ENCODE results near the gene ZNF513.

The ZNF513 gene

DNA sequence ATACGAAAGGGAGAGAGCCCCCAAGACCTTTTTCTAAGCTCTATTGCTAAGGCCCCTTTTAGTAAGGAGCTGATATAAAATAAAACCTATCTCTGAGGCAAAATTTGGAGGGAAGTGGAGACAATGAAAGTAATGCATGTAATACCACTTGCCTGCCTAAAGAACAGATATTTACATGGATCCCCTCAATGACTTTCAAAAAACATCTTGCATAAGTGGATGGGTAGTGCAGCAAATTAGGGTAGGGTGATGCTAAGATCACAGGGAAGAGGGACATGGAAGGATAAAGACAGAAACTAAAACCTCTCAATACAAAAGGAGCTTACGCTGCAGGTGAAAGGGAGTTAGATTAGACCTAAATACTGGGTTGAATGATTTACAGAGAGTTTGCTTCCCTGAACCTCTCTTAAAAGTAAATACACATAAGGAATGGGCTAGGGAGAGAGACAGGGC lies 1.1 kb downstream of the ZNF513 start:
- peak overlapping the region; percentile 81 to 96 for H3K27ac ChIP-seq
- TF ChIP-seq, protein P1, sequence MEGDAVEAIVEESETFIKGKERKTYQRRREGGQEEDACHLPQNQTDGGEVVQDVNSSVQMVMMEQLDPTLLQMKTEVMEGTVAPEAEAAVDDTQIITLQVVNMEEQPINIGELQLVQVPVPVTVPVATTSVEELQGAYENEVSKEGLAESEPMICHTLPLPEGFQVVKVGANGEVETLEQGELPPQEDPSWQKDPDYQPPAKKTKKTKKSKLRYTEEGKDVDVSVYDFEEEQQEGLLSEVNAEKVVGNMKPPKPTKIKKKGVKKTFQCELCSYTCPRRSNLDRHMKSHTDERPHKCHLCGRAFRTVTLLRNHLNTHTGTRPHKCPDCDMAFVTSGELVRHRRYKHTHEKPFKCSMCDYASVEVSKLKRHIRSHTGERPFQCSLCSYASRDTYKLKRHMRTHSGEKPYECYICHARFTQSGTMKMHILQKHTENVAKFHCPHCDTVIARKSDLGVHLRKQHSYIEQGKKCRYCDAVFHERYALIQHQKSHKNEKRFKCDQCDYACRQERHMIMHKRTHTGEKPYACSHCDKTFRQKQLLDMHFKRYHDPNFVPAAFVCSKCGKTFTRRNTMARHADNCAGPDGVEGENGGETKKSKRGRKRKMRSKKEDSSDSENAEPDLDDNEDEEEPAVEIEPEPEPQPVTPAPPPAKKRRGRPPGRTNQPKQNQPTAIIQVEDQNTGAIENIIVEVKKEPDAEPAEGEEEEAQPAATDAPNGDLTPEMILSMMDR (IDR thresholded peaks at IDR 0.05): no peak
- H3K4me3 ChIP-seq: peak overlapping the region; percentile 94
- no peak for DNase-seq (ENCODE audit: low spot score)

DNA sequence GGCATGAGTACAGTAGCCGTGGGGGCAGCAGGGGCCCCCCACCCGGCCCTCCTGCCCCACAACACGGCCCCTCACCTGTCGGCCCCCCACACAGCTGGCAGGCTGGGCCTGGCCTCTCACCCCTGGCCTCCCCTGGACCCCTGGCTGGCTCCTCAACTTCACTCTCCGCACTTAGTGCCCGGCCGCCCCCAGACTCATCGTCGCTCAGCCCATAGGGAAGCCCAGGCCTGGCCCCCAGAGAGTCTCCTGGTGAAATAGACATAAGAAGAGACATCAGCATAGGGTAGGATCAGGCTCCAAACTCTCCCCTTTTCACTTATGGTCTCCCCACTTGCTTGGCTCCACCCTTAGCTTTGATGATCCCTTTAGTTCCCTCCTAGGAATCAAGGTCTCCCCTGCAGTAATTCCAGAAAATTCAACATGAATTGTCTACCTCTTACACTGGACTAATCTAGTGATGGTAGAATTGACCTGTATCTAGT lies 1.7 kb downstream of the ZNF513 start:
- DNase-seq (ENCODE audit: low spot score): no peak
- Histone ChIP-seq H3K4me3 (no peak overlapping the region), H3K27ac (no peak overlapping the region)
- TF ChIP-seq, protein P1 (IDR thresholded peaks at IDR 0.05): no peak

DNA sequence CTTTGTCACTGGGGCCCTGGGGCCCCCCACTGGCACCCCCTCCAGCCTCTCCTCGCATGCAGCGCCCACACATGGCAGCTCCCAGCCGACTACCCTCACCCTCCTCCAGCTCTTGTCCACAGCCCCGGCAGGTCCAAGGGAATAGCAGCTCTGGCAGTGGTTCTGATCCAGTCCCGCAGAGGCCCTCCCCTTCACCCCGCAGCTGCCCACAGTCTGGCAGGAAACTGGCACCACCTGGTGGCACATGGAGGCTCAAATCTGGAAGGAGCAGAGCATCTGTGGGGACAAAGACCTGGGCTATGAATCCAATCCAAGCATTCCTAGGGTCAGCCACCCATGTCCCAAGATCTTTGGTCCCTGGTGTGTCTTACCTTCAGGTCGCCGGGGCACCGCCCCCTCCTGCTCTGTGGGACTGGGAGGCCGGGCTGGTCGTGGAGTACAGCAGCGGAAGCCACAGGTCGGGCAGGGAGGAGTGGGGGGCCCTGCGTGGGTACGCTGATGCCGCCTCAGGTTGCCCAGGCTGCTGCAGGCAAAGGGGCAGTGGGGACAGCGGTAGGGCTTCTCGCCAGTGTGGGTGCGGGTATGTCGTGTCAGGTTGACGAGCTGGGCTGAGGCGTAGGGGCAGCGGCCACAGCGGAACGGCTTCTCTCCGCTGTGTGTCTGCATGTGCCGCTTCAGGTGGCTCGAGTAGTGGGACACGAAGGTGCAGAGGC lies 2.3 kb downstream of the ZNF513 start:
- no peak for DNase-seq (ENCODE audit: low spot score)
- no peak overlapping the region for H3K27ac ChIP-seq
- H3K4me3 ChIP-seq: no peak overlapping the region
- TF ChIP-seq, protein P1 (IDR thresholded peaks at IDR 0.05): no peak

DNA sequence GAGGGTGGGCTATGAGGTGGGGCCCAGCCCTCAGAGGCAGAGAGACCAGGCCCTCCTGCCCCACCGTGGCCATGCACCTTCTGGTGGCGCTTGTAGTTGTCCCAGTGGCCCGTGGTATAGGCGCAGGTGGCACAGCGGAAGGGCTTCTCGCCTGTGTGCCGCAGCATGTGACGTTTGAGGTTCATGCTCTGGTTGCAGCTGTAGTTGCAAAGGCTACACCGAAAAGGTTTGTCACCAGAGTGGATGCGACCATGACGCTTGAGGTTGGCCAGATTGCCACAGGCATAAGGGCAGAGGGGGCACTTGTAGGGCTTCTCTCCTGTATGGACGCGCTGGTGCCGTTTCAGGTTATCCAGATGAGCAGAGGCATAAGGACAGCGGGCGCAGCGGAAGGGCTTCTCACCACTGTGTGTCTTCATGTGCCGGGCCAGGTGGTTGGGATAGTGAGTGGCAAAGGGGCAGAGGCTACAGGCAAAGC lies 2.9 kb downstream of the ZNF513 start:
- TF ChIP-seq, protein P1 (IDR thresholded peaks at IDR 0.05): no peak
- H3K4me3 ChIP-seq: no peak overlapping the region
- H3K27ac ChIP-seq: no peak overlapping the region
- DNase-seq (ENCODE audit: low spot score): no peak

DNA sequence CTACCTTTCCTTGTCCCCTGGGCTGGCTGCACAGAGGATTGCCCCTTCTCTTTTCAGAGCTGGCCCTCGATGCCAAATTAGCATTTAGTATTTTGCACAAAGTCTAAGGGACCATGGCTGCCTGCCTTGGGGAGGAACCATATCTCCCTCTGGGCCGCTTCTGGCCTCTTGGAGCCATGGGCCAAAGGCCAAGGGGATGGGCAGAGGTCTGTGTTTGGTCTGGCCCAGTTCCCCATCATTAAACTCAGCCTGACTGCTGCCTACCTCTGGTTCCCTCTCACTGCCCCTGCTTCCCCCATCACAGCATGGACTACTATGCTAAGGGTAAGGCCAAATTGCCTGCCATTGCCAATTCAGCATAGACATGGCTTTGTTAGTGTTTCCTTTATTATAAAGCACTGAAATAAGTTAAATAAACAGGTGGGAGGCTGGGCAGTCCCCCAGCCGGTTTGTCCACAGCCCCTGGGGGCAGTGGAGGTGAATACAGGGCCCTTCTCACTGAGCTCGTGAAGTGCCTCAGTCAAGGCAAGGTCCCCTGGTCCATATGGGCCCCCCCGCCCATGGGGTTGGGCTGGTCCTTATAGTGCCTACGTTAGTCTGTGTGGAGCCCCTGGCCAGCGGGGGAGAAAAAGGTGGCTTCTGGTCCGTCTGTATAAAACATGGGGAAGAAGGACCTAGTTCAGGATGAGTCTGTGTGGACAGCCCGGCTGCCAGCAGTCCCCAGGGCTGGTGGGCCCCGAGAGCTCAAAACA lies 3.5 kb downstream of the ZNF513 start:
- TF ChIP-seq, protein P1 (IDR thresholded peaks at IDR 0.05): no peak
- no peak for DNase-seq (ENCODE audit: low spot score)
- H3K27ac ChIP-seq: no peak overlapping the region
- no peak overlapping the region for H3K4me3 ChIP-seq

DNA sequence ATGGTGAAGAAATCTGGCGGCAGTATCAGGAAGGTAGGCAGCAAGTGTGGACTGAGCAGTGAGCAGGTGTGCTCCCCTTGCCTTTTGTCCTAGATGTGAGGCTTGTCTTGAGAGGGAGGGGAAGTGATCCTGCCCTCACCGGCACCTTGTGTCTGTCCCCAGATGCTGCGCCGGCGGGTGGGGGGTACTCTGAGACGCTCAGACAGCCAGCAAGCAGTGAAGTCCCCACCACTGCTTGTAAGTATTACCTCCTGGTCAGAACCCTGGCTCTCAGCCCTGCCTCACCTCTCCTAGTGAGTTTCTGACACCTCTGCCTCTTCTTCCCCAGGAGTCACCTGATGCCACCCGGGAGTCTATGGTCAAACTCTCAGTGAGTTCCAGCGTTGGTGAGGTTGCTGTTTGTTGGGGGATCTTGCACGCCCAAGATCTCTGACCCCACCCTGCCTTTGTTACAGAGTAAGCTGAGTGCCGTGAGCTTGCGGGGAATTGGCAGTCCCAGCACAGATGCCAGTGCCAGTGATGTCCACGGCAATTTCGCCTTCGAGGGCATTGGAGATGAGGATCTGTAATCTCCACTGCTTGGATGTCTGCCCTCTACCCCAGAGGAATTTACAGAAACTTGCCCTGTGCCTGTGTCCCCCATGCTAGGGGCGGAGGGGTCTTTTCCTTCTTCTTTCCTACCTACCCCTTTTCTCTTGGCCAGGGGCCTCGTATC lies 4.2 kb downstream of the ZNF513 start:
- TF ChIP-seq, protein P1 (IDR thresholded peaks at IDR 0.05): no peak
- Histone ChIP-seq H3K27ac (no peak overlapping the region), H3K4me3 (no peak overlapping the region)
- no peak for DNase-seq (ENCODE audit: low spot score)
